H1 (cell line): Measurements from ENCODE around the gene TDRD12. TPM values are rescaled to one million over a fixed set of nuclear protein-coding genes. Genes with fewer than 3 reads are reported as not detected.

Experiments used
- EP300 ChIP-seq, 2 experiments: IDR thresholded peaks; 1 replicate in 1 of 2; 2 replicates in 1 of 2; pipeline ENCODE4 v1.6.1; 2011 to 2012; ENCODE audit warnings: low read depth in 2 of 2, low read length in 2 of 2, mild to moderate bottlenecking in 2 of 2, borderline replicate concordance in 1 of 2, inconsistent platforms in 1 of 2, moderate library complexity in 1 of 2
- polyA plus RNA-seq, 7 experiments: library from polyadenylated mRNA; depleted of rRNA in 3 of 7; stranded (reverse) in 5 of 7; unstranded in 2 of 7; fragments of >200 nt in 5 of 7; fragments of 200-250 nt in 2 of 7; gene quantifications; 1 replicate in 5 of 7; 2 replicates in 1 of 7; 4 replicates in 1 of 7; pipeline versions ENCODE4 v1.2.1 to v1.2.3, GENCODE V29; 2011 to 2013; ENCODE audit warnings: missing spikeins in 2 of 7, mixed read lengths in 2 of 7
- total RNA-seq: library from RNA; stranded (reverse); fragmentation: NEBNext Ultra II Directional; extraction: Animal tissue kit (Norgen Biotek cat#: 25700); gene quantifications from 2 replicates; pipeline ENCODE4 v1.2.1, GENCODE V29; 2021

TDRD12 gene
- total and polyA plus RNA-seq, 2 of the 8 experiments (the other 6 are each of a cell fraction or from before 2014, with no cell fraction given) = 0.39 to 0.88 TPM

DNA sequence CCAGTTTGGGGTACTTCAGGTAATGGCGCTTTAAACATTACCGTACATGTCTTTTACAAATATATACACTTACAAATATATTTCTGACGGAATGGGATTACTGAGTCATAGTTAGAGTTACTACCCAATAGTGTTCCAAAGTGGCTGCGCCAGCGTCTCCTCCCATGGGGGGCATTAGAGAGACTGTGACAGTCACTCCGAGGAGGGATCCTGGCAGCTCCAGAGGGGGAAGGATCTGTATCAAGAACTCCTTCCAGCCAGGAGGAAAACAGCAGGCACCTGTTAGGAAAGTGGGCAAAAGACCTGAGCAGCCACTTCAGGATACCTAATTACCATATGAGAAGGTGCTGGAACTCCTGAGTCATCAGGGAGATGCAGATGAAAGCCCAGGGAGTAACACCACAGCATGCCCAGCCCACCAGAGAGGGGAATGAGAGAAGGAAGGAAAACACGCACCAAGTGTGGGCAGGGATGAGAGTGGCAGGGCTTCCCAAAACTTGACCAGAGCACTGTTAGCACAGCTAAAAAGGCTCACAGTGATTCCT, 97.1 kb downstream of the TDRD12 start (continued):
- TF ChIP-seq EP300 (IDR thresholded peaks at IDR 0.05; ENCODE audit: borderline replicate concordance in 1 of 2, low read depth in 2 of 2, low read length in 2 of 2) = no peak; a peak in 1 of 3 replicates
